GM12878 (cell line): ENCODE data around the gene PIK3R4.

ENCODE experiments used
- CTCF ChIP-seq, 3 experiments: IDR thresholded peaks in 2 of 3; conservative IDR thresholded peaks in 1 of 3; 2 replicates each; pipeline ENCODE4 v1.5.1; 2011; ENCODE audit warnings: low read depth in 3 of 3, low read length in 3 of 3, mild to moderate bottlenecking in 3 of 3, control low read depth in 2 of 3, moderate library complexity in 2 of 3, inconsistent platforms in 1 of 3, mixed read lengths in 1 of 3; ENCODE audit not compliant: control insufficient read depth in 2 of 3, insufficient read depth in 1 of 3; ENCODE audit errors: extremely low read depth in 1 of 3
- EZH2 ChIP-seq: IDR thresholded peaks from 2 replicates; pipeline ENCODE4 v1.6.1; 2012; ENCODE audit warnings: low read depth, mild to moderate bottlenecking, control low read depth, inconsistent platforms, low read length, borderline replicate concordance; ENCODE audit not compliant: control insufficient read depth
- HDAC6 ChIP-seq: fragments of 200-600 bp; sonication (generic); IDR thresholded peaks from one replicate; pipeline ENCODE4 v1.8.0; 2017; ENCODE audit warnings: antibody characterized with exemption; ENCODE audit not compliant: unreplicated experiment
- POLR2A ChIP-seq: IDR thresholded peaks from 2 replicates; pipeline ENCODE4 v1.6.1; 2011; ENCODE audit warnings: low read depth, mild to moderate bottlenecking, low read length
- TCF7 ChIP-seq: IDR thresholded peaks from 2 replicates; pipeline ENCODE4 v1.6.1; 2014; ENCODE audit warnings: antibody characterized with exemption, borderline replicate concordance
- USF1 ChIP-seq: IDR thresholded peaks from 2 replicates; pipeline ENCODE4 v1.6.1; 2011; ENCODE audit warnings: borderline replicate concordance, low read depth, mild to moderate bottlenecking, moderate library complexity, mixed read lengths, low read length; ENCODE audit not compliant: insufficient read depth; ENCODE audit errors: extremely low read length

GRCh38 chr3:130789782-130790322 lies 43.2 kb upstream of the PIK3R4 start:
- no peak for TF ChIP-seq POLR2A
- no peak for TF ChIP-seq CTCF (IDR thresholded peaks at IDR 0.05 in 2 of 3, conservative IDR thresholded peaks at IDR 0.05 in 1 of 3; ENCODE audit: control insufficient read depth in 2 of 3, extremely low read depth in 1 of 3, insufficient read depth in 1 of 3, low read depth in 3 of 3, low read length in 3 of 3)
- no peak for TF ChIP-seq HDAC6
- TF ChIP-seq USF1, result no peak
- TF ChIP-seq TCF7, result no peak
- no peak for TF ChIP-seq EZH2
